DOHH2 (cell line): ENCODE data around the gene SLC9C2.
"Not testable (repeated sequence)": the region's sequence is repeated elsewhere in the genome, so short reads cannot be mapped to it uniquely, and the experiment has no call there.

Source experiments
- H3F3A ChIP-seq: fragments of 200-600 bp; sonication (generic), shearing (Covaris generic); 2 replicates; pipeline ENCODE4 v1.6.0; 2016; ENCODE audit warnings: antibody characterized with exemption, mild to moderate bottlenecking; ENCODE audit not compliant: control insufficient read depth, insufficient read depth
- H3K27ac ChIP-seq: fragments of 200-600 bp; sonication (generic); 2 replicates; pipeline ENCODE4 v1.5.1; 2014; ENCODE audit warnings: low read depth, mild to moderate bottlenecking, low read length, moderate library complexity
- H3K27me3 ChIP-seq: fragments of 200-600 bp; sonication (generic); 2 replicates; pipeline ENCODE4 v1.6.1; 2014; ENCODE audit warnings: mild to moderate bottlenecking, low read length, mixed read lengths; ENCODE audit not compliant: control insufficient read depth
- H3K36me3 ChIP-seq: fragments of 200-600 bp; sonication (generic); 2 replicates; pipeline ENCODE4 v1.6.1; 2014; ENCODE audit warnings: mild to moderate bottlenecking, low read length, moderate library complexity, mixed read lengths; ENCODE audit not compliant: control insufficient read depth
- H3K4me1 ChIP-seq: fragments of 200-600 bp; sonication (generic); 2 replicates; pipeline ENCODE4 v1.6.1; 2014; ENCODE audit warnings: mild to moderate bottlenecking, low read length, mixed read lengths; ENCODE audit not compliant: control insufficient read depth
- H3K4me2 ChIP-seq: fragments of 200-600 bp; sonication (generic); 2 replicates; pipeline ENCODE4 v1.6.0; 2014; ENCODE audit warnings: mild to moderate bottlenecking, low read length, moderate library complexity
- H3K4me3 ChIP-seq: fragments of 200-600 bp; sonication (generic); 2 replicates; pipeline ENCODE4 v1.5.1; 2014; ENCODE audit warnings: mild to moderate bottlenecking, low read length, mixed read lengths
- H3K79me2 ChIP-seq: fragments of 200-600 bp; sonication (generic); 2 replicates; pipeline ENCODE4 v1.6.1; 2014; ENCODE audit warnings: mild to moderate bottlenecking, low read length, mixed read lengths; ENCODE audit not compliant: control insufficient read depth
- H3K9me2 ChIP-seq: fragments of 200-600 bp; sonication (generic); replicated peaks from 2 replicates; pipeline ENCODE4 v1.6.1; 2014; ENCODE audit warnings: mild to moderate bottlenecking, low read length, mixed read lengths; ENCODE audit not compliant: control insufficient read depth
- H3K9me3 ChIP-seq: fragments of 200-600 bp; sonication (generic); 2 replicates; pipeline ENCODE4 v1.6.1; 2014; ENCODE audit warnings: antibody characterized with exemption, low read length, mixed read lengths; ENCODE audit not compliant: control insufficient read depth, insufficient read depth
- H4K20me1 ChIP-seq: fragments of 200-600 bp; sonication (generic); 2 replicates; pipeline ENCODE4 v1.6.0; 2014; ENCODE audit warnings: low read depth, mild to moderate bottlenecking, antibody characterized with exemption, low read length, moderate library complexity; ENCODE audit not compliant: control insufficient read depth, insufficient read depth
- CTCF ChIP-seq: fragments of 200-600 bp; sonication (generic); IDR thresholded peaks from one replicate; pipeline ENCODE4 v1.5.1; 2014; ENCODE audit warnings: antibody characterized with exemption, mild to moderate bottlenecking, low read depth, low read length; ENCODE audit not compliant: poor library complexity, severe bottlenecking
- EZH2phosphoT487 ChIP-seq: fragments of 200-600 bp; sonication (generic); IDR thresholded peaks from 2 replicates; pipeline ENCODE4 v1.6.1; 2017; ENCODE audit warnings: borderline replicate concordance, mild to moderate bottlenecking, antibody characterized with exemption, low read length, moderate library complexity, mixed read lengths

SLC9C2 gene, protein sequence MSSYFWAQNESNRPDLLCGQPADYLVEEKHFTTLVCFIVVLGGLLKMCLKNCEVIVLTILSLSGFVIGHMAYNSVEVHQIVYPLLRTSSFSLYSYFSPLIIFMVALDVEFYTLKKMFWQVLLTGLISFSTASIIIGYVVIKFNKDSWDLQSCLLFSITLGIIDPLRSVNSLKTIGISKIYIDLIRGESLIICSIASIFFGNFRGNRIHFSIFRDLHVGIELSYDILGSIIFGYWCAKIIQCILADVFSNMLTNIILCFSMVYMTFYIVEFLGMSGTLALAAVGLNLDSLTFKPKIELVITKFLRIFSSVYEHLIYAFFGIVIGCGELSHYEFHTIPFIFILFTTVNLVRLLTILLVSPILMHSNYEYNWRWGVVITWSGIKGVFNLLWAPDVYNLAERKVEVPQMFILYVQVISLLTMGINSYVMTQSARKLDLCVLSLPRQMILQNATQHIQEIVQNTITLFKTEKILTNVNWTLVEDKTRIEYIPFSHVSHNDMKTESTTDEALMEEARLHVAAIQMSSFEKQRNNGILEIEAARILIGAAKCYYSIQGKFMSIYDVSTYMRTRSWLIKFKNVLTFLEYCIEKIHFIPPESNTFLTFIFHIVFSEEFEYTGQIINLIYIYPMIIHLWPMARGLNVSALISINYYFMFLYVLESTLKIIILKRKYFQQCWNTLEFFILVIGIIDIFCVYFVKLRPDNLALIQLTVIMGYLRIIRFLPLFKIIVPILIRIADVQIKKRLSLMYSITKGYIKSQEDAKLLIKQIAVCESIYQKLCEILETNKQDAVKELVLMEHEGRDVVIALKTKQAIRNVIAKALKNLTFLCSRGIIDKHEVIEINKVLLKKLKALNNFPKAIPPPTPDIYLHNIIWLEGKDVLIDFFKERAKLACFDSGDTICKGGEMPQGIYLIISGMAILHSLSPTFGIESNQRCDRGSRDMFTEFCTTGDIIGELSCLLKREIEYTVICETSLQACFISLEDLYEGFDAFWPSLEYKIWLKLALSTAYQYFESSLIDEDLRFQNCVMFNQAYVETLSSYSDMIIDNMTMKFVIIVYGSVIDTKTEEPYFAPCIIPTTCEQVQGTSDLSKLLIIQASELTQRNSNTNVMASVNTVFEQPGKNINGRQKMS

GRCh38 chr1:173603056-173603591 lies at the start of gene SLC9C2:
SLC9C2 (minus strand) TSS chr1:173603072; CDS start chr1:173601776, 1,296 bp downstream.
- Histone ChIP-seq H3K4me3 (no peak within 1 kb of the TSS), H3K4me1 (peaks cover 8% of the 10 kb centered on the region; the same call in 1 of the 2 replicates), H3K4me2 (no peak within 1 kb of the TSS), H3F3A (no peaks in the 10 kb centered on the region), H4K20me1 (no peaks in the 10 kb centered on the region), H3K27me3 (no peaks in the 10 kb centered on the region), H3K9me3 (no peaks in the 10 kb centered on the region), H3K79me2 (no peaks in the 10 kb centered on the region), H3K36me3 (no peaks in the 10 kb centered on the region), H3K9me2 (no peaks in the 10 kb centered on the region), H3K27ac (no peak within 1 kb of the TSS)
- TF ChIP-seq CTCF = no peak
- no peak for TF ChIP-seq EZH2phosphoT487

DNA sequence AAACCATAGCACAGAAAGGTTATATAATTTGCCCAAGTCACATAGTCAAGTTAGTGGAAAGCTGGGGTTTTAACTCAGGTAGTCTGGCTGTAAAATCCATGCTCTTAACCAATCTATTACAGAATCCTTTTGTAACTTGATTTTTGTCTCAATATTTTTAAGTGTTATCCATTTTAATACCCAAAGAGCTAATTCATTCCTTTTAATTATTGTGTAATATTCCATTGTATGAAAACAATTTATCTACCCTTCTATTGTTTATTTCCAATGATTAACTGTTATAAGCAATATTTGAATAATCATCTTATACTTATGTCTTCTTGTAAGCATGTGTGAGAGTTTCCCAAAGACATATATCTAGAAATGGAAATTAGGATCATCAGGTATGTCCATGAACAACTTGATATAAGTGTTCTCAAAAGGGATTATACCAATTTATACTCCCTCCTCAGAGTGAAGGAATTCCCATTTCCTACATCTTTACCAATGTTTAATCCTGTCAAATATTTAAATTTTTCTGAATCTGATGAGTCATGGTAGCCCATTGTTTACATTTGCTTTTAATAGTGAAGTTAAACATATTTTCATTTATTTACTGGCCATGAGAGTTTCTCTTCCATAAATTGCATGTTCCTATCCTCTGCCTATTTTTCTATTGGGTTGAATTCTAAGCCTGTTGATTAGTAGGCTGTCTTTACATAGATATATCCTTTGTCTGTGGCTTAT lies 46.2 kb upstream of the SLC9C2 start:
- TF ChIP-seq CTCF (no peak), EZH2phosphoT487 (no peak)
- Histone ChIP-seq H3F3A (no peaks in the 10 kb centered on the region), H3K9me2 (no peaks in the 10 kb centered on the region), H3K4me3 (no peak overlapping the region), H3K4me1 (no peaks in the 10 kb centered on the region), H3K79me2 (no peaks in the 10 kb centered on the region), H3K36me3 (no peaks in the 10 kb centered on the region), H3K27ac (no peak overlapping the region), H3K4me2 (no peak overlapping the region), H4K20me1 (no peaks in the 10 kb centered on the region), H3K27me3 (no peaks in the 10 kb centered on the region), H3K9me3 (no peaks in the 10 kb centered on the region)

- H3K36me3 ChIP-seq = no peaks in the 10 kb centered on the region
- no peaks in the 10 kb centered on the region for H3K27me3 ChIP-seq
- no peaks in the 10 kb centered on the region for H3K4me1 ChIP-seq
- no peak overlapping the region for H3K27ac ChIP-seq
- no peaks in the 10 kb centered on the region for H3F3A ChIP-seq
- H4K20me1 ChIP-seq = no peaks in the 10 kb centered on the region
- H3K79me2 ChIP-seq = no peaks in the 10 kb centered on the region
- H3K9me3 ChIP-seq = no peaks in the 10 kb centered on the region
- H3K4me3 ChIP-seq = no peak overlapping the region
- no peak for TF ChIP-seq EZH2phosphoT487
- no peak for TF ChIP-seq CTCF
- H3K4me2 ChIP-seq = no peak overlapping the region
- no peaks in the 10 kb centered on the region for H3K9me2 ChIP-seq
These were observed 43.8 kb upstream of the SLC9C2 start for GRCh38 chr1:173646656-173647055.

GRCh38 chr1:173642450-173643139 lies 39.7 kb upstream of the SLC9C2 start:
- not testable (repeated sequence) for H3K4me3 ChIP-seq, H3K79me2 ChIP-seq, H3K9me3 ChIP-seq, H4K20me1 ChIP-seq, H3K9me2 ChIP-seq, H3K4me1 ChIP-seq, H3F3A ChIP-seq, H3K27ac ChIP-seq, H3K27me3 ChIP-seq, H3K4me2 ChIP-seq, H3K36me3 ChIP-seq
